GM12864 (cell line): Measurements from ENCODE around the gene SH2D1B.
A peak's percentile ranks its signal among the peaks of the same experiment; 100 is the strongest.

Experiments used
- DNase-seq: peaks from one replicate; pipeline ENCODE4 v3.0.0-alpha.2; 2011; ENCODE audit warnings: low read depth
- H3K4me3 ChIP-seq: 2 replicates; pipeline ENCODE4 v1.5.1; 2011; ENCODE audit warnings: mild to moderate bottlenecking, low read depth, low read length, control low read depth
- CTCF ChIP-seq: IDR thresholded peaks from 2 replicates; pipeline ENCODE4 v1.5.1; 2011; ENCODE audit warnings: low read depth, mild to moderate bottlenecking, moderate library complexity, low read length, control low read depth, inconsistent platforms; ENCODE audit errors: missing control alignments

The SH2D1B gene

GRCh38 chr1:162397943-162398560, 13.9 kb downstream of the SH2D1B start:
- no peak overlapping the region for H3K4me3 ChIP-seq
- DNase-seq = no peak
- TF ChIP-seq CTCF = no peak

- no peak overlapping the region for H3K4me3 ChIP-seq
- no peak for DNase-seq
- no peak for TF ChIP-seq CTCF
Observed at GRCh38 chr1:162397039-162397448, 14.9 kb downstream of the SH2D1B start.

DNA sequence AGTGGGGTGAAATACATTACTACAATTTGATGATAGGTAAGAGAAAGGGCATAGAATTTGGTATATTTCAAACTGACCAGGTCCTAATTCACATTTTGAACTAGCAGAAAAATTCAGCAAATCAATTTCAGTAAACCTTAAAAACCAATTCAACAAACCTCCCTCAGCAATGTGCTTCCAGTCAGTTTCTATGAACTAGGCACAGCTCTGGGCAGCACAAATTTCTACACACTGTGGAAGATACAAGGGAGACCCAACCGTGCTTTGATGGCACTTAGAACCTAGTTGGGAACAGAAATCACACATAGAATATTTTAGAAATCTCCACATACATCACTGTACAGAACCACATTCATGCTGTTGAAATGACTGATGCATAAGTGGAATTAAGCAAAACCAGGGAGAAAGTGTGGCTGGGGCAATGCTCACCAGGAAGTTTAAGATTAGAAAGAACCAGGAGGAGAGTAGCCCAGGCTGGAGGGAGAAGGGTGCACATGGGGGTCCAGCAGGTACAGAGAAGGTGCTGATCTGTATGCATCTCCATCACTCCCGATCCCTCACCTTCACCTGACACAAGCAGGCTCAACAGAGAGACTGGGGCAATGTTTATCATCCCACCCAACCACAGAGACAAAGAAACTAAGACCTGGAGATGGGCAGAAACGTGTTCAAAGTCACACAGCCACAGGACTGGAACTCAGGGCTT, 15.6 kb downstream of the SH2D1B start:
- no peak for TF ChIP-seq CTCF
- H3K4me3 ChIP-seq = no peak overlapping the region
- DNase-seq = no peak

DNA sequence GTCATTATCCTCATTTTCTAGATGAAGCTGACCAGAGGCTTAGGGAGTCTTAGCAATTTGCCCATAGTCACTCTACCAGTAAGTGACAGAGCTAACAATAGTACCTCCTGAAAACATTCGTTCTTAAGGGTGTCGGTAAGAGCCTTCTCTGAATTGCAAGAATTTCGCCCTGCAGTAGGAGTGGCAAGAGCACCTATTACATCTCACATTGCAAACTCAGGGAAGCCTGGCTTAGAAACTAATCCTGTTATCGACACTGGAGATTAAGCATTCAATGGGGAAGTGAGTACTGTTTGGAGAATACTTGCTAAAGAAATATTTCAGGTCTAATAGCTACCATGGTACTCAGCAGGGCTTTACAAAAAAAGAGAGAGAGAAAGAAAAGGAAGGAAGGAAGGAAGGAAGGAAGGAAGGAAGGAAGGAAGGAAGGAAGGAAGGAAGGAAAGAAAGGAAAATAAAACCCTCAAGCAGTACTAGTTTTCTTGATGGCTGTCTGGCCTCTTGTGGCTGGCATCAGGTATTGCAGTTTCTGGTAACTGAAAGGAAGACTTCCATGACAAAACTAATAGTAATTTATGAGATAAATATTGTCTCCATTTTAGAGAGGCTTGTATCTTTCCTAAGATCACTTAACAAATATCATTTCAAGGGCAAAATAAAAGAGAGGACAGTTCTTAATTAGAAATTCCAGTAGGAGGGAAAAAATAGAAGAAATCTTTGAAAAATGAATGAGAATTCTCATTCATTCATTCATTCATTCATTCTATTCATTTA, 20.0 kb downstream of the SH2D1B start:
- DNase-seq = no peak
- H3K4me3 ChIP-seq = no peak overlapping the region
- peak; percentile 74 for TF ChIP-seq CTCF

- TF ChIP-seq CTCF = no peak
- no peak overlapping the region for H3K4me3 ChIP-seq
- DNase-seq = no peak
Observed at GRCh38 chr1:162390396-162391185, 21.3 kb downstream of the SH2D1B start.

GRCh38 chr1:162389971-162390370, 22.0 kb downstream of the SH2D1B start:
- no peak for DNase-seq
- no peak for TF ChIP-seq CTCF
- H3K4me3 ChIP-seq = no peak overlapping the region
